Liver (tissue), 9 donors: ENCODE measurements around the gene FHL5. TPM values are rescaled to one million over a fixed set of nuclear protein-coding genes. Genes with fewer than 3 reads are reported as not detected.

Source experiments
- DNase-seq: peaks from one replicate; pipeline ENCODE4 v3.0.0-alpha.2; 2017; ENCODE audit warnings: low spot score
- H3K27ac ChIP-seq, 2 donors: one replicate each; pipeline ENCODE4 v1.7.0; 2013; ENCODE audit warnings: inconsistent platforms in 2 of 2, low read length in 2 of 2, control low read depth in 1 of 2, low read depth in 1 of 2, mild to moderate bottlenecking in 1 of 2
- H3K27me3 ChIP-seq, 4 donors: one replicate each; pipeline versions ENCODE4 v1.6.1 to v1.7.0; 2013; ENCODE audit warnings: low read length in 3 of 4, inconsistent platforms in 1 of 4, mild to moderate bottlenecking in 1 of 4, moderate library complexity in 1 of 4; ENCODE audit not compliant: control insufficient read depth in 4 of 4, insufficient read depth in 4 of 4
- H3K36me3 ChIP-seq, 4 donors: one replicate each; pipeline versions ENCODE4 v1.6.1 to v1.7.0; 2013; ENCODE audit warnings: low read length in 3 of 4, mild to moderate bottlenecking in 3 of 4, low read depth in 1 of 4, moderate library complexity in 1 of 4; ENCODE audit not compliant: control insufficient read depth in 4 of 4, insufficient read depth in 3 of 4
- H3K4me1 ChIP-seq, 4 donors: one replicate each; pipeline versions ENCODE4 v1.6.1 to v1.7.0; 2013; ENCODE audit warnings: low read length in 3 of 4, mild to moderate bottlenecking in 3 of 4, moderate library complexity in 1 of 4; ENCODE audit not compliant: control insufficient read depth in 4 of 4, insufficient read depth in 4 of 4
- H3K4me3 ChIP-seq, 3 donors: one replicate each; pipeline versions ENCODE4 v1.6.1 to v1.7.0; 2013; ENCODE audit warnings: low read length in 3 of 3, control low read depth in 1 of 3, low read depth in 1 of 3, mild to moderate bottlenecking in 1 of 3
- H3K9ac ChIP-seq, 2 donors: one replicate each; pipeline ENCODE4 v1.7.0; 2013; ENCODE audit warnings: low read length in 2 of 2, mild to moderate bottlenecking in 2 of 2, moderate library complexity in 2 of 2, control low read depth in 1 of 2, low read depth in 1 of 2
- H3K9me3 ChIP-seq, 4 donors: one replicate each; pipeline versions ENCODE4 v1.6.1 to v1.7.0; 2013; ENCODE audit warnings: low read length in 3 of 4; ENCODE audit not compliant: control insufficient read depth in 4 of 4
- ATF3 ChIP-seq: IDR thresholded peaks from 2 replicates; pipeline ENCODE4 v1.6.1; 2016; ENCODE audit warnings: antibody characterized with exemption
- CTCF ChIP-seq: fragments of 150-350 bp; IDR thresholded peaks from 2 replicates; pipeline ENCODE4 v1.5.1; 2017; ENCODE audit warnings: improper control_type of control experiment, low read depth, low read length; ENCODE audit not compliant: missing input control
- EGR1 ChIP-seq, 2 donors: IDR thresholded peaks; 2 replicates each; pipeline ENCODE4 v1.6.1; 2016 to 2018; ENCODE audit warnings: antibody characterized with exemption in 2 of 2, low read depth in 2 of 2
- FOXA1 ChIP-seq: IDR thresholded peaks from 2 replicates; pipeline ENCODE4 v1.6.1; 2016; ENCODE audit warnings: antibody characterized with exemption
- FOXA2 ChIP-seq: IDR thresholded peaks from 2 replicates; pipeline ENCODE4 v1.6.1; 2016; ENCODE audit warnings: antibody characterized with exemption
- HNF4A ChIP-seq, 2 donors: conservative IDR thresholded peaks; 2 replicates each; pipeline ENCODE4 v1.6.1; 2016; ENCODE audit warnings: antibody characterized with exemption in 2 of 2, mild to moderate bottlenecking in 2 of 2
- HNF4G ChIP-seq: IDR thresholded peaks from 2 replicates; pipeline ENCODE4 v1.6.1; 2016; ENCODE audit warnings: antibody characterized with exemption
- JUND ChIP-seq, 2 donors: IDR thresholded peaks; 2 replicates each; pipeline ENCODE4 v1.6.1; 2016; ENCODE audit warnings: antibody characterized with exemption in 2 of 2
- NR2F2 ChIP-seq: IDR thresholded peaks from 2 replicates; pipeline ENCODE4 v1.6.1; 2016; ENCODE audit warnings: antibody characterized with exemption
- RAD21 ChIP-seq, 2 donors: IDR thresholded peaks; 2 replicates each; pipeline ENCODE4 v1.6.1; 2016; ENCODE audit warnings: antibody characterized with exemption in 2 of 2, mild to moderate bottlenecking in 2 of 2
- RXRA ChIP-seq, 2 donors: IDR thresholded peaks; 2 replicates each; pipeline ENCODE4 v1.6.1; 2017 to 2018; ENCODE audit warnings: antibody characterized with exemption in 2 of 2, mild to moderate bottlenecking in 1 of 2
- SP1 ChIP-seq: IDR thresholded peaks from 2 replicates; pipeline ENCODE4 v1.6.1; 2018; ENCODE audit warnings: antibody characterized with exemption, mild to moderate bottlenecking
- TAF1 ChIP-seq: conservative IDR thresholded peaks from 2 replicates; pipeline ENCODE4 v1.6.1; 2016; ENCODE audit warnings: antibody characterized with exemption, mild to moderate bottlenecking
- YY1 ChIP-seq: IDR thresholded peaks from 2 replicates; pipeline ENCODE4 v1.6.1; 2016; ENCODE audit warnings: antibody characterized with exemption, mild to moderate bottlenecking
- WGBS: extraction: QIAGEN DNeasy Blood & Tissue Kit; methylation state at CpG from one replicate; pipeline ENCODE4 v1.1.7; 2013; 5-methylcytosine and 5-hydroxymethylcytosine counted together
- polyA plus RNA-seq, 2 donors: library from polyadenylated mRNA; stranded (reverse) in 1 of 2; unstranded in 1 of 2; fragments of 200-250 nt in 1 of 2; fragments of >200 nt in 1 of 2; fragmentation: Nextera tagmentation in 1 of 2; extraction: Ambion mirVana in 1 of 2; gene quantifications; one replicate each; pipeline versions ENCODE4 v1.2.1 to v1.2.3, GENCODE V29; 2013 to 2015
- total RNA-seq, 2 donors: library from RNA; depleted of rRNA; stranded (reverse); fragments of >200 nt; gene quantifications; one replicate each; pipeline ENCODE4 v1.2.3, GENCODE V29; 2014
- TF ChIP-seq, protein P1 (sequence below): IDR thresholded peaks from 2 replicates; pipeline ENCODE4 v1.6.1; 2016; ENCODE audit warnings: antibody characterized with exemption
- donor health status: healthy.
- donor health status: healthy.
- donor health status: healthy.
- donor health status: healthy.
- donor health status: healthy.

FHL5 gene
- total and polyA plus RNA-seq, 4 donors = 0.22 to 0.42 (median 0.33) TPM; not detected in 1

- TF ChIP-seq RAD21 (IDR thresholded peaks at IDR 0.05) (no peak), ATF3 (no peak), RXRA (IDR thresholded peaks at IDR 0.05) (no peak), TAF1 (no peak), YY1 (no peak), SP1 (no peak), JUND (IDR thresholded peaks at IDR 0.05) (no peak), CTCF (no peak)
- TF ChIP-seq, protein P1, sequence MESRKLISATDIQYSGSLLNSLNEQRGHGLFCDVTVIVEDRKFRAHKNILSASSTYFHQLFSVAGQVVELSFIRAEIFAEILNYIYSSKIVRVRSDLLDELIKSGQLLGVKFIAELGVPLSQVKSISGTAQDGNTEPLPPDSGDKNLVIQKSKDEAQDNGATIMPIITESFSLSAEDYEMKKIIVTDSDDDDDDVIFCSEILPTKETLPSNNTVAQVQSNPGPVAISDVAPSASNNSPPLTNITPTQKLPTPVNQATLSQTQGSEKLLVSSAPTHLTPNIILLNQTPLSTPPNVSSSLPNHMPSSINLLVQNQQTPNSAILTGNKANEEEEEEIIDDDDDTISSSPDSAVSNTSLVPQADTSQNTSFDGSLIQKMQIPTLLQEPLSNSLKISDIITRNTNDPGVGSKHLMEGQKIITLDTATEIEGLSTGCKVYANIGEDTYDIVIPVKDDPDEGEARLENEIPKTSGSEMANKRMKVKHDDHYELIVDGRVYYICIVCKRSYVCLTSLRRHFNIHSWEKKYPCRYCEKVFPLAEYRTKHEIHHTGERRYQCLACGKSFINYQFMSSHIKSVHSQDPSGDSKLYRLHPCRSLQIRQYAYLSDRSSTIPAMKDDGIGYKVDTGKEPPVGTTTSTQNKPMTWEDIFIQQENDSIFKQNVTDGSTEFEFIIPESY = no peak
- DNase-seq = no peak
- Histone ChIP-seq H3K9me3 (no peaks in the 10 kb centered on the region), H3K36me3 (no peaks in the 10 kb centered on the region), H3K27me3 (peaks cover 0 to 11% (median 2%) of the 10 kb centered on the region in 4 donors), H3K27ac (no peak overlapping the region), H3K9ac (no peak overlapping the region), H3K4me1 (no peaks in the 10 kb centered on the region), H3K4me3 (no peak overlapping the region)
- WGBS = 78% methylated on average over 1 of the region's 1 CpG
Observed at GRCh38 chr6:96653181-96653580, 90.3 kb downstream of the FHL5 start.

- H3K9me3 ChIP-seq = no peaks in the 10 kb centered on the region
- H3K9ac ChIP-seq = no peak overlapping the region
- H3K36me3 ChIP-seq = no peaks in the 10 kb centered on the region
- H3K27ac ChIP-seq = no peak overlapping the region
- peaks cover 0 to 13% (median 2%) of the 10 kb centered on the region in 4 donors for H3K27me3 ChIP-seq
- no peak for DNase-seq
- H3K4me3 ChIP-seq = no peak overlapping the region
- WGBS = 78% methylated on average over 1 of the region's 1 CpG
- no peak for TF ChIP-seq FOXA1
- TF ChIP-seq FOXA2 = no peak
- TF ChIP-seq NR2F2 = no peak
- no peak for TF ChIP-seq EGR1 (IDR thresholded peaks at IDR 0.05; ENCODE audit: low read depth in 2 of 2)
- TF ChIP-seq HNF4A (conservative IDR thresholded peaks at IDR 0.05) = no peak
- TF ChIP-seq RXRA (IDR thresholded peaks at IDR 0.05) = no peak
- no peak for TF ChIP-seq CTCF
- TF ChIP-seq JUND (IDR thresholded peaks at IDR 0.05) = no peak
- no peak for TF ChIP-seq SP1
- no peak for TF ChIP-seq YY1
- TF ChIP-seq, protein P1 = no peak
- TF ChIP-seq HNF4G = no peak
- no peak for TF ChIP-seq ATF3
- no peaks in the 10 kb centered on the region for H3K4me1 ChIP-seq
Observed at GRCh38 chr6:96656567-96656966, 93.6 kb downstream of the FHL5 start.
